PFSK-1 (cell line): ENCODE measurements around the gene FXN.

Source experiments
- REST ChIP-seq, 2 experiments: IDR thresholded peaks; 2 replicates each; pipeline versions ENCODE4 v1.6.1 to v1.8.0; 2011 to 2012; ENCODE audit warnings: low read depth in 2 of 2, low read length in 2 of 2, control low read depth in 1 of 2, inconsistent platforms in 1 of 2, mild to moderate bottlenecking in 1 of 2, moderate library complexity in 1 of 2; ENCODE audit not compliant: insufficient read depth in 1 of 2
- SIN3A ChIP-seq: IDR thresholded peaks from 2 replicates; pipeline ENCODE4 v1.6.1; 2012; ENCODE audit warnings: mild to moderate bottlenecking, low read length, moderate library complexity, borderline replicate concordance; ENCODE audit not compliant: insufficient read depth

GRCh38 chr9:69034071-69034470, 1.5 kb upstream of the FXN start:
- TF ChIP-seq SIN3A (no peak), REST (IDR thresholded peaks at IDR 0.05; ENCODE audit: insufficient read depth in 1 of 2, low read depth in 2 of 2, low read length in 2 of 2) (no peak)
